K562 (cell line): ENCODE measurements around the gene PDF. TPM values are rescaled to one million over a fixed set of nuclear protein-coding genes. Genes with fewer than 3 reads are reported as not detected.
A peak's percentile ranks its signal among the peaks of the same experiment; 100 is the strongest.

ENCODE experiments used
- ATAC-seq: fragments of 200-7000 bp; cut with Tn5 transposase; 3 replicates; pipeline ENCODE4 v1.9.1; 2020; ENCODE audit warnings: moderate library complexity
- BruUV-seq: library from RNA; stranded (reverse); fragments of 400-500 nt; replicated peaks from 2 replicates; lab custom pipeline; 2021; lab: Mats Ljungman, UMichigan
- CTCF ChIA-PET: fragments of 300-600 bp; formaldehyde crosslinking; extraction: SDS; loops from one replicate; lab custom pipeline; 2021; ENCODE audit warnings: low intra/inter-chr PET ratio; lab: Yijun Ruan, JAX
- POLR2A ChIA-PET: fragments of 300-600, 350-650 bp; sonication (Branson Sonifier 250); formaldehyde crosslinking; extraction: SDS; loops from one replicate; lab custom pipeline; 2021; ENCODE audit warnings: antibody characterized with exemption, inconsistent platforms; lab: Yijun Ruan, JAX
- DNase-seq, 4 experiments: peaks; one replicate each; pipeline versions ENCODE4 v3.0.0 to v3.0.0-alpha.2; 2011 to 2018; ENCODE audit warnings: low spot score in 3 of 4, mixed read lengths in 3 of 4; ENCODE audit errors: extremely low read depth in 1 of 4
- FAIRE-seq: peaks from 2 replicates; lab custom pipeline; 2011; peaks lifted over from hg19 to GRCh38; lab: Jason Lieb, UNC
- H2AFZ ChIP-seq: 2 replicates; pipeline ENCODE4 v1.6.0; 2011; ENCODE audit warnings: low read depth, low read length, control low read depth, inconsistent platforms
- H3K27ac ChIP-seq: fragments of 200-600 bp; 3 replicates; pipeline ENCODE4 v1.8.0; 2011; ENCODE audit warnings: low read depth, mild to moderate bottlenecking, control low read depth, inconsistent platforms, low read length, moderate library complexity, mixed read lengths; ENCODE audit errors: extremely low read depth
- H3K27me3 ChIP-seq, 2 experiments: fragments of 300-600 bp in 1 of 2; 2 replicates in 1 of 2; 3 replicates in 1 of 2; pipeline versions ENCODE4 v1.6.0 to v1.8.0; 2011; ENCODE audit warnings: inconsistent platforms in 2 of 2, low read length in 2 of 2, mild to moderate bottlenecking in 1 of 2, mixed read lengths in 1 of 2, moderate library complexity in 1 of 2; ENCODE audit not compliant: control insufficient read depth in 2 of 2, insufficient read depth in 2 of 2
- H3K36me3 ChIP-seq: fragments of 300-600 bp; 3 replicates; pipeline ENCODE4 v1.8.0; 2011; ENCODE audit warnings: mild to moderate bottlenecking, low read length, inconsistent platforms; ENCODE audit not compliant: control insufficient read depth, insufficient read depth
- H3K4me1 ChIP-seq, 2 experiments: fragments of 200-600 bp in 1 of 2; replicated peaks in 1 of 2; 2 replicates in 1 of 2; 3 replicates in 1 of 2; pipeline versions ENCODE4 v1.5.1 to v1.8.0; 2011; ENCODE audit warnings: inconsistent platforms in 2 of 2, low read length in 2 of 2, mild to moderate bottlenecking in 1 of 2, mixed read lengths in 1 of 2, moderate library complexity in 1 of 2; ENCODE audit not compliant: control insufficient read depth in 2 of 2, insufficient read depth in 2 of 2
- H3K4me2 ChIP-seq: 2 replicates; pipeline ENCODE4 v1.6.1; 2011; ENCODE audit warnings: low read length, control low read depth, inconsistent platforms, mixed read lengths; ENCODE audit not compliant: insufficient read depth
- H3K4me3 ChIP-seq: fragments of 200-600 bp; sonication (generic), shearing (Covaris generic); 2 replicates; pipeline ENCODE4 v1.5.1; 2016; ENCODE audit warnings: control low read depth, inconsistent platforms
- H3K79me2 ChIP-seq: fragments of 200-600 bp; 3 replicates; pipeline ENCODE4 v1.8.0; 2011; ENCODE audit warnings: low read length, inconsistent platforms; ENCODE audit not compliant: control insufficient read depth, insufficient read depth
- H3K9ac ChIP-seq, 2 experiments: 2 replicates each; pipeline versions ENCODE4 v1.6.0 to v1.6.1; 2011; ENCODE audit warnings: low read depth in 2 of 2, low read length in 2 of 2, control low read depth in 1 of 2, inconsistent platforms in 1 of 2, mild to moderate bottlenecking in 1 of 2, mixed read lengths in 1 of 2; ENCODE audit not compliant: insufficient read depth in 1 of 2
- H3K9me1 ChIP-seq: one replicate; pipeline ENCODE4 v1.6.0; 2011; ENCODE audit warnings: inconsistent platforms, mild to moderate bottlenecking, low read length, moderate library complexity; ENCODE audit not compliant: control insufficient read depth, insufficient read depth
- H3K9me3 ChIP-seq: replicated peaks from 2 replicates; pipeline ENCODE4 v1.5.1; 2011; ENCODE audit warnings: low read depth, low read length, inconsistent platforms; ENCODE audit not compliant: control insufficient read depth, insufficient read depth
- H4K20me1 ChIP-seq: replicated peaks from 2 replicates; pipeline ENCODE4 v1.6.1; 2011; ENCODE audit warnings: low read length, inconsistent platforms, mixed read lengths; ENCODE audit not compliant: control insufficient read depth, insufficient read depth
- POLR2AphosphoS2 ChIP-seq: IDR thresholded peaks from 2 replicates; pipeline ENCODE4 v1.6.1; 2012; ENCODE audit warnings: low read length, improper control_type of control experiment
- POLR2G ChIP-seq: fragments of 200-400 bp; formaldehyde crosslinking; IDR thresholded peaks from 2 replicates; pipeline ENCODE4 v1.6.1; 2017; ENCODE audit warnings: low read depth, mild to moderate bottlenecking, antibody characterized with exemption, low read length, moderate library complexity
- RBFOX2 ChIP-seq: fragments of 200-400 bp; formaldehyde crosslinking; IDR thresholded peaks from 2 replicates; pipeline ENCODE4 v1.6.1; 2017; ENCODE audit warnings: low read depth, mild to moderate bottlenecking, low read length, moderate library complexity
- ZBED1 ChIP-seq: IDR thresholded peaks from 2 replicates; pipeline ENCODE4 v1.6.1; 2014
- ZNF133 ChIP-seq: fragments of 250-450 bp; sonication (Bioruptor Pico); IDR thresholded peaks from 2 replicates; pipeline ENCODE4 v1.4.0; 2020; ENCODE audit warnings: mild to moderate bottlenecking
- ZNF830 ChIP-seq: fragments of 250-450 bp; sonication (Bioruptor Pico); IDR thresholded peaks from 2 replicates; pipeline ENCODE4 v1.5.0; 2021; ENCODE audit warnings: mild to moderate bottlenecking
- WGBS: fragments of 100-300 bp; shearing (Covaris generic); methylation state at CpG from one replicate; pipeline ENCODE4 v1.1.6; 2016; ENCODE audit warnings: low coverage, mixed read lengths; ENCODE audit not compliant: insufficient coverage; ENCODE audit errors: missing lambda C conversion rate; 5-methylcytosine and 5-hydroxymethylcytosine counted together
- in situ Hi-C: fragments of 300-500 bp; cut with MboI; formaldehyde crosslinking; loops from 4 replicates; pipeline ENCODE4 v1.15.0; 2018; ENCODE audit warnings: inconsistent platforms, mixed read lengths
- intact Hi-C: fragments of 100-400 bp; cut with micrococcal nuclease; formaldehyde crosslinking; loops from 2 replicates; pipeline ENCODE4 v1.14.2; 2022
- polyA plus RNA-seq, 8 experiments: library from polyadenylated mRNA; depleted of rRNA in 4 of 8; stranded (reverse) in 5 of 8; unstranded in 3 of 8; fragments of >200 nt; fragmentation: Nextera tagmentation in 2 of 8; fragmentation: Illumina TruSeq in 1 of 8; extraction: Ambion mirVana in 2 of 8; extraction: Trizol in 1 of 8; gene quantifications; 2 replicates each; pipeline versions ENCODE4 v1.2.1 to v1.2.3, GENCODE V29; 2011 to 2014; ENCODE audit warnings: inconsistent platforms in 1 of 8, missing spikeins in 1 of 8
- total RNA-seq, 7 experiments: library from RNA; depleted of rRNA in 6 of 7; stranded (reverse); fragments of >200 nt in 6 of 7; fragmentation: Illumina TruSeq in 2 of 7; extraction: Trizol in 2 of 7; gene quantifications; 2 replicates each; pipeline versions ENCODE4 v1.2.1 to v1.2.3, GENCODE V29; 2011 to 2021; ENCODE audit warnings: low replicate concordance in 1 of 7
- TF ChIP-seq, protein P1 (sequence below): fragments of 450-650 bp; IDR thresholded peaks from 2 replicates; pipeline ENCODE4 v1.7.1; 2018; ENCODE audit warnings: mild to moderate bottlenecking, low read depth; ENCODE audit not compliant: partially characterized antibody
- TF ChIP-seq, protein P2 (sequence below): fragments of 250-450 bp; sonication (Bioruptor Pico); IDR thresholded peaks from 2 replicates; pipeline ENCODE4 v1.5.0; 2020; ENCODE audit warnings: mild to moderate bottlenecking
- TF ChIP-seq, protein P3 (sequence below): fragments of 200-800 bp; sonication (Bioruptor generic); IDR thresholded peaks from 2 replicates; pipeline ENCODE4 v1.6.1; 2016; ENCODE audit warnings: missing genetic modification characterization, missing compliant biosample characterization

Gene PDF
- total and polyA plus RNA-seq, 9 of the 15 experiments (the other 6 are each of a cell fraction or from before 2014, with no cell fraction given): 0.15 to 72.4 (median 5.6) TPM

DNA sequence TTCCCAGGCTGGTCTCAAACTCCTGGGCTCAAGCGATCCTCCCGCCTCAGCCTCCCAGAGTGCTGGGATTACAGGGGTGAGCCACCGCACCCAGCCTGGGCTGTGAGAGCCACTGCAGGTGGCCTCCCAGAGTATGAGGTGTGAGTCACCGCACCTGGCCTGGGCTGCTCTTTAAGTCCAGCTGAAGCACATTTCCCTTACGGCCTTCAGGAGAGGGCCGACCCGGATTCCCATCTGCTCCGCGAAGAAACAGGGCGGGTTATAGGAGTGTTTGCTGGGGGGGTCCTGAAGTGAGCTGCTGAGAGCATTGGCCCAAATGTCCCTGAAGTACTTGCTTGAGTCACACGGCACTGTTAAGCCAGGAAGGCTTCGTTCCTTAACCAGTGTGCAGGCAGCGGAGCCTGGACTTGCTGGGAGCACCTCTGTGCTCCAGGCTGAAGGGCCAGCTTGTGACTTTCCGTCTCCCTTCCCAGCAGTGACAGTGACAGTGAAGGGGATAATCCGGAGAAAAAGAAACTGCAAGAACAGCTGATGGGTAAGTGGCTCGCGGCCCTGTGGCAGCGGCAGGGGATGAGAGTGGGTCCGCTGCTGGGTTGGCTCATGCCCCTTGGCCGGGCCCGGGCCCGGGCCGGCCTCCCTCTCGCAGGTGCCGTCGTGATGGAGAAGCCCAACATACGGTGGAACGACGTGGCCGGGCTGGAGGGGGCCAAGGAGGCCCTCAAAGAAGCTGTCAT is 12.0 kb downstream of the PDF start:
- no peak for DNase-seq
- BruUV-seq: no TSS peak
- Histone ChIP-seq H3K9me3 (no peaks in the 10 kb centered on the region), H3K4me2 (no peak overlapping the region), H3K9ac (no peak overlapping the region; a peak in 1 of 4 replicates), H3K79me2 (peaks cover 39% of the 10 kb centered on the region), H3K27ac (no peak overlapping the region), H3K9me1 (no peaks in the 10 kb centered on the region), H4K20me1 (peaks cover 10% of the 10 kb centered on the region; the same call in 1 of the 2 replicates), H3K4me3 (no peak overlapping the region), H3K36me3 (peaks cover 94% of the 10 kb centered on the region), H3K27me3 (no peaks in the 10 kb centered on the region), H3K4me1 (peaks cover 2 to 14% of the 10 kb centered on the region in 2 experiments; a peak in 4 of 5 replicates), H2AFZ (no peak overlapping the region)
- FAIRE-seq: no peak
- ChIA-PET CTCF (no interaction called here), POLR2A (interaction anchor here (0.6 to 5.5 kb wide), 5 partner anchors 10 to 406 kb away, joined by 3 to 51 read pairs (median 3); partner anchors contain the start of gene PDF)
- TF ChIP-seq, protein P1, sequence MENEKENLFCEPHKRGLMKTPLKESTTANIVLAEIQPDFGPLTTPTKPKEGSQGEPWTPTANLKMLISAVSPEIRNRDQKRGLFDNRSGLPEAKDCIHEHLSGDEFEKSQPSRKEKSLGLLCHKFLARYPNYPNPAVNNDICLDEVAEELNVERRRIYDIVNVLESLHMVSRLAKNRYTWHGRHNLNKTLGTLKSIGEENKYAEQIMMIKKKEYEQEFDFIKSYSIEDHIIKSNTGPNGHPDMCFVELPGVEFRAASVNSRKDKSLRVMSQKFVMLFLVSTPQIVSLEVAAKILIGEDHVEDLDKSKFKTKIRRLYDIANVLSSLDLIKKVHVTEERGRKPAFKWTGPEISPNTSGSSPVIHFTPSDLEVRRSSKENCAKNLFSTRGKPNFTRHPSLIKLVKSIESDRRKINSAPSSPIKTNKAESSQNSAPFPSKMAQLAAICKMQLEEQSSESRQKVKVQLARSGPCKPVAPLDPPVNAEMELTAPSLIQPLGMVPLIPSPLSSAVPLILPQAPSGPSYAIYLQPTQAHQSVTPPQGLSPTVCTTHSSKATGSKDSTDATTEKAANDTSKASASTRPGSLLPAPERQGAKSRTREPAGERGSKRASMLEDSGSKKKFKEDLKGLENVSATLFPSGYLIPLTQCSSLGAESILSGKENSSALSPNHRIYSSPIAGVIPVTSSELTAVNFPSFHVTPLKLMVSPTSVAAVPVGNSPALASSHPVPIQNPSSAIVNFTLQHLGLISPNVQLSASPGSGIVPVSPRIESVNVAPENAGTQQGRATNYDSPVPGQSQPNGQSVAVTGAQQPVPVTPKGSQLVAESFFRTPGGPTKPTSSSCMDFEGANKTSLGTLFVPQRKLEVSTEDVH: no peak
- TF ChIP-seq RBFOX2 (peak; percentile 43; the same call in 1 of the 2 replicates), POLR2AphosphoS2 (no peak), POLR2G (peak; percentile 35; the same call in 1 of the 2 replicates), ZNF133 (no peak), ZNF830 (no peak), ZBED1 (no peak)
- TF ChIP-seq, protein P2, sequence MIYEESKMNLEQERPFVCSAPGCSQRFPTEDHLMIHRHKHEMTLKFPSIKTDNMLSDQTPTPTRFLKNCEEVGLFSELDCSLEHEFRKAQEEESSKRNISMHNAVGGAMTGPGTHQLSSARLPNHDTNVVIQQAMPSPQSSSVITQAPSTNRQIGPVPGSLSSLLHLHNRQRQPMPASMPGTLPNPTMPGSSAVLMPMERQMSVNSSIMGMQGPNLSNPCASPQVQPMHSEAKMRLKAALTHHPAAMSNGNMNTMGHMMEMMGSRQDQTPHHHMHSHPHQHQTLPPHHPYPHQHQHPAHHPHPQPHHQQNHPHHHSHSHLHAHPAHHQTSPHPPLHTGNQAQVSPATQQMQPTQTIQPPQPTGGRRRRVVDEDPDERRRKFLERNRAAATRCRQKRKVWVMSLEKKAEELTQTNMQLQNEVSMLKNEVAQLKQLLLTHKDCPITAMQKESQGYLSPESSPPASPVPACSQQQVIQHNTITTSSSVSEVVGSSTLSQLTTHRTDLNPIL (CRISPR knock-in tag): no peak
- TF ChIP-seq, protein P3, sequence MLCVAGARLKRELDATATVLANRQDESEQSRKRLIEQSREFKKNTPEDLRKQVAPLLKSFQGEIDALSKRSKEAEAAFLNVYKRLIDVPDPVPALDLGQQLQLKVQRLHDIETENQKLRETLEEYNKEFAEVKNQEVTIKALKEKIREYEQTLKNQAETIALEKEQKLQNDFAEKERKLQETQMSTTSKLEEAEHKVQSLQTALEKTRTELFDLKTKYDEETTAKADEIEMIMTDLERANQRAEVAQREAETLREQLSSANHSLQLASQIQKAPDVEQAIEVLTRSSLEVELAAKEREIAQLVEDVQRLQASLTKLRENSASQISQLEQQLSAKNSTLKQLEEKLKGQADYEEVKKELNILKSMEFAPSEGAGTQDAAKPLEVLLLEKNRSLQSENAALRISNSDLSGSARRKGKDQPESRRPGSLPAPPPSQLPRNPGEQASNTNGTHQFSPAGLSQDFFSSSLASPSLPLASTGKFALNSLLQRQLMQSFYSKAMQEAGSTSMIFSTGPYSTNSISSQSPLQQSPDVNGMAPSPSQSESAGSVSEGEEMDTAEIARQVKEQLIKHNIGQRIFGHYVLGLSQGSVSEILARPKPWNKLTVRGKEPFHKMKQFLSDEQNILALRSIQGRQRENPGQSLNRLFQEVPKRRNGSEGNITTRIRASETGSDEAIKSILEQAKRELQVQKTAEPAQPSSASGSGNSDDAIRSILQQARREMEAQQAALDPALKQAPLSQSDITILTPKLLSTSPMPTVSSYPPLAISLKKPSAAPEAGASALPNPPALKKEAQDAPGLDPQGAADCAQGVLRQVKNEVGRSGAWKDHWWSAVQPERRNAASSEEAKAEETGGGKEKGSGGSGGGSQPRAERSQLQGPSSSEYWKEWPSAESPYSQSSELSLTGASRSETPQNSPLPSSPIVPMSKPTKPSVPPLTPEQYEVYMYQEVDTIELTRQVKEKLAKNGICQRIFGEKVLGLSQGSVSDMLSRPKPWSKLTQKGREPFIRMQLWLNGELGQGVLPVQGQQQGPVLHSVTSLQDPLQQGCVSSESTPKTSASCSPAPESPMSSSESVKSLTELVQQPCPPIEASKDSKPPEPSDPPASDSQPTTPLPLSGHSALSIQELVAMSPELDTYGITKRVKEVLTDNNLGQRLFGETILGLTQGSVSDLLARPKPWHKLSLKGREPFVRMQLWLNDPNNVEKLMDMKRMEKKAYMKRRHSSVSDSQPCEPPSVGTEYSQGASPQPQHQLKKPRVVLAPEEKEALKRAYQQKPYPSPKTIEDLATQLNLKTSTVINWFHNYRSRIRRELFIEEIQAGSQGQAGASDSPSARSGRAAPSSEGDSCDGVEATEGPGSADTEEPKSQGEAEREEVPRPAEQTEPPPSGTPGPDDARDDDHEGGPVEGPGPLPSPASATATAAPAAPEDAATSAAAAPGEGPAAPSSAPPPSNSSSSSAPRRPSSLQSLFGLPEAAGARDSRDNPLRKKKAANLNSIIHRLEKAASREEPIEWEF (CRISPR knock-in tag): no peak
- intact Hi-C loops (no loop called here), in situ Hi-C loops (no loop called here)
- 91% methylated on average over 24 of the region's 30 CpGs for WGBS
- no peak for ATAC-seq
